Measurements from ENCODE around the gene VTI1A. TPM values are rescaled to one million over a fixed set of nuclear protein-coding genes. Genes with fewer than 3 reads are reported as not detected.

Gene VTI1A
- total and polyA plus RNA-seq, 9 of the 15 experiments (the other 6 are each of a cell fraction or from before 2014, with no cell fraction given) = 9.3 to 21.4 (median 16.0) TPM

DNA sequence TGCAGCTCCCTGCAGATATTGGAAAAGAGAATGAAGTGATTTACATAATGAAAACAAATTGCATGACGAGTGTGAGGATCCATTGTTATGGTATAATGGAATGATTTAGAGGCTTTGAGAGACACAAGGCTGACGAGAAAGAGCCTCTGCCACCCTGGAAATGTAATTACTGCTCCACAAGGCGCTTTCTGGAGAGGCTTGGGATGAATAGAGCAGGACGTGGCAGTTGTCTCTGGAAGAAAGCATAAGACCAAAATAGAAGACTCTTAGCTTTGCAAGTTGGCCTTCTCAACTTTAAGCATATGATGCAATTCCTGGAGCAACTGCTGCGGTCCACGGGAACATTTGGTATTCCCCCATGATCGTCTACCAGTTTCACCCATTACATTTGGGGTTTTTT is 321.1 kb downstream of the VTI1A start (continued):
- TF ChIP-seq, protein P1, sequence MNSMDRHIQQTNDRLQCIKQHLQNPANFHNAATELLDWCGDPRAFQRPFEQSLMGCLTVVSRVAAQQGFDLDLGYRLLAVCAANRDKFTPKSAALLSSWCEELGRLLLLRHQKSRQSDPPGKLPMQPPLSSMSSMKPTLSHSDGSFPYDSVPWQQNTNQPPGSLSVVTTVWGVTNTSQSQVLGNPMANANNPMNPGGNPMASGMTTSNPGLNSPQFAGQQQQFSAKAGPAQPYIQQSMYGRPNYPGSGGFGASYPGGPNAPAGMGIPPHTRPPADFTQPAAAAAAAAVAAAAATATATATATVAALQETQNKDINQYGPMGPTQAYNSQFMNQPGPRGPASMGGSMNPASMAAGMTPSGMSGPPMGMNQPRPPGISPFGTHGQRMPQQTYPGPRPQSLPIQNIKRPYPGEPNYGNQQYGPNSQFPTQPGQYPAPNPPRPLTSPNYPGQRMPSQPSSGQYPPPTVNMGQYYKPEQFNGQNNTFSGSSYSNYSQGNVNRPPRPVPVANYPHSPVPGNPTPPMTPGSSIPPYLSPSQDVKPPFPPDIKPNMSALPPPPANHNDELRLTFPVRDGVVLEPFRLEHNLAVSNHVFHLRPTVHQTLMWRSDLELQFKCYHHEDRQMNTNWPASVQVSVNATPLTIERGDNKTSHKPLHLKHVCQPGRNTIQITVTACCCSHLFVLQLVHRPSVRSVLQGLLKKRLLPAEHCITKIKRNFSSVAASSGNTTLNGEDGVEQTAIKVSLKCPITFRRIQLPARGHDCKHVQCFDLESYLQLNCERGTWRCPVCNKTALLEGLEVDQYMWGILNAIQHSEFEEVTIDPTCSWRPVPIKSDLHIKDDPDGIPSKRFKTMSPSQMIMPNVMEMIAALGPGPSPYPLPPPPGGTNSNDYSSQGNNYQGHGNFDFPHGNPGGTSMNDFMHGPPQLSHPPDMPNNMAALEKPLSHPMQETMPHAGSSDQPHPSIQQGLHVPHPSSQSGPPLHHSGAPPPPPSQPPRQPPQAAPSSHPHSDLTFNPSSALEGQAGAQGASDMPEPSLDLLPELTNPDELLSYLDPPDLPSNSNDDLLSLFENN (IDR thresholded peaks at IDR 0.05; ENCODE audit: low read depth in 2 of 2, low read length in 2 of 2) = no peak
- TF ChIP-seq ILF3 (IDR thresholded peaks at IDR 0.05; ENCODE audit: borderline replicate concordance) (no peak), TAF15 (IDR thresholded peaks at IDR 0.05; ENCODE audit: low read depth, low read length) (no peak), ARID2 (IDR thresholded peaks at IDR 0.05) (no peak), ZBTB1 (CRISPR knock-in tag; IDR thresholded peaks at IDR 0.05; ENCODE audit: borderline replicate concordance, low read depth) (no peak)

DNA sequence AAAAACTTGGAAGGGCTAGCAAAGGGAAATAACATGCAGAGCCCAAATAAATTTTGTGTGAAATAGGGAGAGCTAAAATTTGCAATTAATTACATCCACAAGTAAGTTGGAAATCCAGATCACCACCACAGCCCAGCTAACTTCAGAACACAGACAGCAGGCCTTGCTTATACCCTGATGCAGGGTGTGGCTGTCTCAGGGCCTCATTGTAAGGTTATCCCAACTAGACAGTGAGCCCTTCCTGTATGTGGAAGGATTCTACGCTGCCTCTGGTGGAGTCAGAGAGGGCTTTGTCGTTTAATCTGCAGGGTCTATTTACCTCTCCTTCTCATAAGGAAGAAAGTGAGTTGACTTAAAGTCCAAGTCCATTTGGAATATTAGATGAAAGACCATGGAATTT is 322.1 kb downstream of the VTI1A start:
- intact Hi-C loops (cut with micrococcal nuclease) (no loop called here), in situ Hi-C loops (cut with MboI) (no loop called here)
- Histone ChIP-seq H3K9ac (ENCODE audit: insufficient read depth in 1 of 2, low read depth in 2 of 2, low read length in 2 of 2) (no peak overlapping the region), H3K9me1 (ENCODE audit: control insufficient read depth, insufficient read depth, low read length) (no peaks in the 10 kb centered on the region), H2AFZ (ENCODE audit: low read depth, low read length) (no peak overlapping the region), H3K27me3 (ENCODE audit: control insufficient read depth in 2 of 2, insufficient read depth in 2 of 2, low read length in 2 of 2) (no peaks in the 10 kb centered on the region), H3K79me2 (ENCODE audit: control insufficient read depth, insufficient read depth, low read length) (no peaks in the 10 kb centered on the region), H3K36me3 (ENCODE audit: control insufficient read depth, insufficient read depth, low read length) (no peaks in the 10 kb centered on the region), H3K4me2 (ENCODE audit: insufficient read depth, low read length) (no peak overlapping the region), H4K20me1 (replicated peaks; ENCODE audit: control insufficient read depth, insufficient read depth, low read length) (no peaks in the 10 kb centered on the region), H3K4me1 (replicated peaks in 1 of 2; ENCODE audit: control insufficient read depth in 2 of 2, insufficient read depth in 2 of 2, low read length in 2 of 2) (no peaks in the 10 kb centered on the region), H3K27ac (ENCODE audit: extremely low read depth, low read depth, low read length) (no peak overlapping the region), H3K9me3 (replicated peaks; ENCODE audit: control insufficient read depth, insufficient read depth, low read depth, low read length) (no peaks in the 10 kb centered on the region), H3K4me3 (no peak overlapping the region)
- POLR2A ChIA-PET = no interaction called here
- no peak for DNase-seq (ENCODE audit: extremely low read depth in 1 of 4, low spot score in 3 of 4)
- no peak for FAIRE-seq
- BruUV-seq (replicated peaks) = no TSS peak
- no peak for ATAC-seq
- CTCF ChIA-PET (ENCODE audit: low intra/inter-chr PET ratio) = no interaction called here
- TF ChIP-seq, protein P2, sequence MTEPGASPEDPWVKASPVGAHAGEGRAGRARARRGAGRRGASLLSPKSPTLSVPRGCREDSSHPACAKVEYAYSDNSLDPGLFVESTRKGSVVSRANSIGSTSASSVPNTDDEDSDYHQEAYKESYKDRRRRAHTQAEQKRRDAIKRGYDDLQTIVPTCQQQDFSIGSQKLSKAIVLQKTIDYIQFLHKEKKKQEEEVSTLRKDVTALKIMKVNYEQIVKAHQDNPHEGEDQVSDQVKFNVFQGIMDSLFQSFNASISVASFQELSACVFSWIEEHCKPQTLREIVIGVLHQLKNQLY (CRISPR knock-in tag; conservative IDR thresholded peaks at IDR 0.05) = no peak
- TF ChIP-seq ZNF143 (CRISPR knock-in tag; IDR thresholded peaks at IDR 0.05) = no peak
- no peak for TF ChIP-seq ZC3H8 (IDR thresholded peaks at IDR 0.05)
- TF ChIP-seq, protein P3, sequence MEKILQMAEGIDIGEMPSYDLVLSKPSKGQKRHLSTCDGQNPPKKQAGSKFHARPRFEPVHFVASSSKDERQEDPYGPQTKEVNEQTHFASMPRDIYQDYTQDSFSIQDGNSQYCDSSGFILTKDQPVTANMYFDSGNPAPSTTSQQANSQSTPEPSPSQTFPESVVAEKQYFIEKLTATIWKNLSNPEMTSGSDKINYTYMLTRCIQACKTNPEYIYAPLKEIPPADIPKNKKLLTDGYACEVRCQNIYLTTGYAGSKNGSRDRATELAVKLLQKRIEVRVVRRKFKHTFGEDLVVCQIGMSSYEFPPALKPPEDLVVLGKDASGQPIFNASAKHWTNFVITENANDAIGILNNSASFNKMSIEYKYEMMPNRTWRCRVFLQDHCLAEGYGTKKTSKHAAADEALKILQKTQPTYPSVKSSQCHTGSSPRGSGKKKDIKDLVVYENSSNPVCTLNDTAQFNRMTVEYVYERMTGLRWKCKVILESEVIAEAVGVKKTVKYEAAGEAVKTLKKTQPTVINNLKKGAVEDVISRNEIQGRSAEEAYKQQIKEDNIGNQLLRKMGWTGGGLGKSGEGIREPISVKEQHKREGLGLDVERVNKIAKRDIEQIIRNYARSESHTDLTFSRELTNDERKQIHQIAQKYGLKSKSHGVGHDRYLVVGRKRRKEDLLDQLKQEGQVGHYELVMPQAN (IDR thresholded peaks at IDR 0.05; ENCODE audit: borderline replicate concordance) = no peak
- TF ChIP-seq ARHGAP35 (IDR thresholded peaks at IDR 0.05; ENCODE audit: partially characterized antibody) = no peak
- no peak for TF ChIP-seq TEAD4 (IDR thresholded peaks at IDR 0.05; ENCODE audit: low read length)
- no peak for TF ChIP-seq TEAD4 (CRISPR knock-in tag; IDR thresholded peaks at IDR 0.05; ENCODE audit: borderline replicate concordance)
- 60% methylated on average over 2 of the region's 2 CpGs for WGBS (ENCODE audit: insufficient coverage, low coverage, missing lambda C conversion rate)

All from K562 (cell line).